Thyroid gland (tissue), 4 donors: ENCODE results near the gene GAB3. TPM values are rescaled to one million over a fixed set of nuclear protein-coding genes. Genes with fewer than 3 reads are reported as not detected.

ENCODE experiments used
- DNase-seq, 2 donors: peaks; one replicate each; pipeline ENCODE4 v3.0.0-alpha.2; 2019
- H3K27ac ChIP-seq, 3 donors: fragments of 200-600 bp; sonication (generic); 1 replicate in 2 of 3; 2 replicates in 1 of 3; pipeline ENCODE4 v1.5.1; 2016 to 2019; ENCODE audit warnings: mild to moderate bottlenecking in 1 of 3, moderate library complexity in 1 of 3
- H3K27me3 ChIP-seq: fragments of 200-600 bp; sonication (generic); one replicate; pipeline ENCODE4 v1.5.1; 2019
- H3K36me3 ChIP-seq, 2 donors: fragments of 200-600 bp; sonication (generic); one replicate each; pipeline ENCODE4 v1.5.1; 2016 to 2019
- H3K4me1 ChIP-seq, 2 donors: fragments of 200-600 bp; sonication (generic); one replicate each; pipeline ENCODE4 v1.5.1; 2017 to 2019
- H3K4me3 ChIP-seq, 3 donors: fragments of 200-600 bp; sonication (generic); replicated peaks in 1 of 3; 1 replicate in 2 of 3; 2 replicates in 1 of 3; pipeline ENCODE4 v1.5.1; 2016; ENCODE audit warnings: mild to moderate bottlenecking in 1 of 3
- H3K9me3 ChIP-seq: fragments of 200-600 bp; sonication (generic); one replicate; pipeline ENCODE4 v1.5.1; 2017
- POLR2A ChIP-seq, 2 donors: fragments of 450-650 bp; IDR thresholded peaks; one replicate each; pipeline ENCODE4 v1.6.1; 2017; ENCODE audit warnings: antibody characterized with exemption in 2 of 2, mild to moderate bottlenecking in 2 of 2, moderate library complexity in 1 of 2
- WGBS, 2 donors: methylation state at CpG; one replicate each; pipeline ENCODE4 v1.1.5; 2017; 5-methylcytosine and 5-hydroxymethylcytosine counted together
- intact Hi-C: fragments of 100-400 bp; cut with DNase I; formaldehyde crosslinking; loops from one replicate; pipeline ENCODE4 v1.15.1; 2023
- total RNA-seq, 4 donors: library from RNA; depleted of rRNA; stranded (reverse); fragments of >200 nt; gene quantifications; one replicate each; pipeline ENCODE4 v1.2.3, GENCODE V29; 2016
- TF ChIP-seq, protein P1 (sequence below), 6 experiments: fragments of 200-600 bp in 3 of 6; fragments of 450-650 bp in 3 of 6; sonication (generic) in 3 of 6; IDR thresholded peaks; one replicate each; pipeline ENCODE4 v1.5.1; 2016 to 2019; ENCODE audit warnings: antibody characterized with exemption in 6 of 6, mild to moderate bottlenecking in 2 of 6, inconsistent platforms in 1 of 6, moderate library complexity in 1 of 6

Gene GAB3
- total RNA-seq, 4 donors from 2014 or later = 5.8 to 10.2 (median 8.1) TPM

DNA sequence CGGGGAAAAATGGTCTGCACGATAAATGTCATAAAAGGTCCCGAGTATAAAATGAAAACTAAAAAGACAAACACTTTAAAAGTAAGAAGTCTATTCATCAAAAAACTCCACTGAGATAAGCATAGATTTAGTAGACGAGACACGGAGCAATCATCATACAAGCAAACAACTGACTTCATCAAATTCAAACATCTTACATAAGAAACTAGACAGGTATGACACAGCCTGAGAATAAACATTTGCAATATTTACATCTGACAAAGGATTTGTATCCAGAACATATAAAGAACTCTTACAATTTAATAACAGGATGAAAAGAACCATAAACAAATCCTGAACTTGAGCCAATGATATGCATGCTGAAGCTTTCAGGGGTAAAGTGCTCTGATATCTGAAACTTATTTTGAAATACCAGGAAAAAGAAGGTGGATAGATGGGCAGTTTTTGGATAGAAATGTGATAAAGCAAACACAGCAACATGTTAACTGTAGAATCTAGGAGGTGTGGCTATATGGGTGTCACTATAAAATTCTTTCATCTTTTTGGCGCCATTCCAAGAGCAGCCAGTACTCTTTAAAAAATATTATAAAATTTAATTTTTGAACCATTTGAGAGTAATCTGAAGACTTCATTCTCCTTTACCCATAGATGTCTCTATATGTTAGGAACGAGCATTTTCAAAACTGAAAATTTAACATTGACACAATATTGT lies 42.4 kb upstream of the GAB3 start:
- H3K27me3 ChIP-seq = no peaks in the 10 kb centered on the region
- H3K27ac ChIP-seq = no peak overlapping the region
- DNase-seq = no peak
- WGBS, 2 donors = 89 to 95% methylated on average over 7 of the region's 7 CpGs
- intact Hi-C loops = no loop called here
- H3K4me1 ChIP-seq = no peaks in the 10 kb centered on the region
- TF ChIP-seq POLR2A (IDR thresholded peaks at IDR 0.05) = no peak
- TF ChIP-seq, protein P1, sequence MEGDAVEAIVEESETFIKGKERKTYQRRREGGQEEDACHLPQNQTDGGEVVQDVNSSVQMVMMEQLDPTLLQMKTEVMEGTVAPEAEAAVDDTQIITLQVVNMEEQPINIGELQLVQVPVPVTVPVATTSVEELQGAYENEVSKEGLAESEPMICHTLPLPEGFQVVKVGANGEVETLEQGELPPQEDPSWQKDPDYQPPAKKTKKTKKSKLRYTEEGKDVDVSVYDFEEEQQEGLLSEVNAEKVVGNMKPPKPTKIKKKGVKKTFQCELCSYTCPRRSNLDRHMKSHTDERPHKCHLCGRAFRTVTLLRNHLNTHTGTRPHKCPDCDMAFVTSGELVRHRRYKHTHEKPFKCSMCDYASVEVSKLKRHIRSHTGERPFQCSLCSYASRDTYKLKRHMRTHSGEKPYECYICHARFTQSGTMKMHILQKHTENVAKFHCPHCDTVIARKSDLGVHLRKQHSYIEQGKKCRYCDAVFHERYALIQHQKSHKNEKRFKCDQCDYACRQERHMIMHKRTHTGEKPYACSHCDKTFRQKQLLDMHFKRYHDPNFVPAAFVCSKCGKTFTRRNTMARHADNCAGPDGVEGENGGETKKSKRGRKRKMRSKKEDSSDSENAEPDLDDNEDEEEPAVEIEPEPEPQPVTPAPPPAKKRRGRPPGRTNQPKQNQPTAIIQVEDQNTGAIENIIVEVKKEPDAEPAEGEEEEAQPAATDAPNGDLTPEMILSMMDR (IDR thresholded peaks at IDR 0.05) = no peak
- no peak overlapping the region for H3K4me3 ChIP-seq
- no peaks in the 10 kb centered on the region for H3K36me3 ChIP-seq
- H3K9me3 ChIP-seq = no peaks in the 10 kb centered on the region

- DNase-seq = no peak
- no peak overlapping the region for H3K4me3 ChIP-seq
- intact Hi-C loops = no loop called here
- no peaks in the 10 kb centered on the region for H3K4me1 ChIP-seq
- H3K27ac ChIP-seq = no peak overlapping the region
- no peaks in the 10 kb centered on the region for H3K9me3 ChIP-seq
- H3K36me3 ChIP-seq = no peaks in the 10 kb centered on the region
- TF ChIP-seq POLR2A (IDR thresholded peaks at IDR 0.05) = no peak
- TF ChIP-seq, protein P1 (IDR thresholded peaks at IDR 0.05) = no peak
- no peaks in the 10 kb centered on the region for H3K27me3 ChIP-seq
- WGBS, 2 donors = 84 to 88% methylated on average over 3 to 4 of the region's 8 CpGs
Observed at GRCh38 chrX:154791939-154792338, 41.1 kb upstream of the GAB3 start.

DNA sequence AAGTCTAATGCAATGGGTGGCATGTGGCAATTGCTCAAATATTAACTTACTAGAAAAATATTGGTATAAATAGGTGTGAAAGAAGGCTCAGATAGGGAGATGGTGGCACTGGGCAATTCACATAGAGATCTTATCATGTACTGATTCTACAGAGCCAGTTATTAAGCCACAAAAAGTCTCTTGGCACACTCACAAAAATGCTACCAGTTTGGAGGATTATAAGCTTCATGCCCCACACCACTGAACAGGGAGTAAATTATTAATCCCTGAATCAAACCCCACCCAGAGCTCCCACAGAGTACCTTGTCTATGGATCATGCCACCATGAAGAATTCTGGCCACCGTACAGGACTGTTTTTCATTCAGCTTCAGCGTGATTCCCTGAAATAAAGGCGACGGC lies 40.6 kb upstream of the GAB3 start:
- intact Hi-C loops = no loop called here
- TF ChIP-seq POLR2A (IDR thresholded peaks at IDR 0.05) = no peak
- TF ChIP-seq, protein P1 (IDR thresholded peaks at IDR 0.05) = no peak
- no peaks in the 10 kb centered on the region for H3K36me3 ChIP-seq
- H3K9me3 ChIP-seq = no peaks in the 10 kb centered on the region
- no peak overlapping the region for H3K27ac ChIP-seq
- no peak for DNase-seq
- H3K27me3 ChIP-seq = no peaks in the 10 kb centered on the region
- WGBS, 2 donors = 71 to 99% methylated on average over 4 of the region's 4 CpGs
- H3K4me3 ChIP-seq = no peak overlapping the region
- no peaks in the 10 kb centered on the region for H3K4me1 ChIP-seq

- Histone ChIP-seq H3K4me1 (no peaks in the 10 kb centered on the region), H3K36me3 (no peaks in the 10 kb centered on the region), H3K4me3 (no peak overlapping the region), H3K27ac (no peak overlapping the region), H3K9me3 (no peaks in the 10 kb centered on the region), H3K27me3 (no peaks in the 10 kb centered on the region)
- TF ChIP-seq, protein P1 (IDR thresholded peaks at IDR 0.05) = no peak
- no peak for TF ChIP-seq POLR2A (IDR thresholded peaks at IDR 0.05)
- DNase-seq = no peak
- WGBS, 2 donors = 39 to 60% methylated on average over 3 to 6 of the region's 6 CpGs
- intact Hi-C loops = no loop called here
Observed at GRCh38 chrX:154785716-154786115, 34.8 kb upstream of the GAB3 start.

DNA sequence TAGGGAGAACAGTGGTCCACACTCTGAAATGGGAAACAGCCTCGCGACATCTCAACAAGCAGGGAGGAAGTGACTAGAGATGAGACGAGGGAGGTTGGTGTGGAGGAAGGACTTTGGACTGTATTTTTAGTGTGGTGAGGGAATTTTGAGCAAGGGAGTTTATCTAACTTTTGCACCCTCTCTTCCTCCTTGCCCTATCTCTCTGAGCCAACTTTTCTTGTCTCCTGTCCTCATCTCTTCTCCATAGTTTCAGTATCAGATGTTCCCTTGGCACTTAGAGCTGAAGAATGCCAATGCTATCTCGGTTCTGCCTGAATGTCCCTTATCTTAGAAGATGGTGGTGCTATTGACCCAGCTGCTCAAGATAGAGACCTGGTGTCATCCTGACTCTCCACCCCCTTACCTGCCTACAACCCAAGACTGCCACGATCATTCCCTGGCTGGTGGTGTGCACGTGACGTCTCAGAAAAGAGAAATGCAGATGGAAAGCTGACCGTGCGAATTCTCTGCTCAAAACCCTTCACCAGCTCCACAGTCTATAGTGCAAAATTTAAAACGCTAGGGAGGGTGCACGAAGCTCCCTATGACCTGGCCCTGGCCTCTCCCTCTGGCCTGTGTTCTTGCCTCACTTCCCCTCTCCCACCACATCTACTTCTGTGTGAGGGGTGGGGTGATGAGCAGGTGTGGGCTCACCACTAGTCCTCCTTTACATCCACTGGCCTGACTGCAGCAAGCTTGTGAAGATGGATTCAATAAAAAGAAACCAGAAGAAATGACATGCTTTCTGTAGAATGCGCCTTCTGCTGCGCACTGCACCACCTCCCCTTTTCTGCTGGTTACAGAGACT lies 33.5 kb upstream of the GAB3 start:
- no peak overlapping the region for H3K27ac ChIP-seq
- intact Hi-C loops = no loop called here
- H3K36me3 ChIP-seq = no peaks in the 10 kb centered on the region
- no peaks in the 10 kb centered on the region for H3K4me1 ChIP-seq
- H3K4me3 ChIP-seq = no peak overlapping the region
- no peaks in the 10 kb centered on the region for H3K27me3 ChIP-seq
- WGBS, 2 donors = 81 to 94% methylated on average over 13 of the region's 13 CpGs
- DNase-seq = no peak
- H3K9me3 ChIP-seq = no peaks in the 10 kb centered on the region
- no peak for TF ChIP-seq POLR2A (IDR thresholded peaks at IDR 0.05)
- TF ChIP-seq, protein P1 (IDR thresholded peaks at IDR 0.05) = no peak
